ENCODE measurements around the gene SLC16A4.

Gene SLC16A4

DNA sequence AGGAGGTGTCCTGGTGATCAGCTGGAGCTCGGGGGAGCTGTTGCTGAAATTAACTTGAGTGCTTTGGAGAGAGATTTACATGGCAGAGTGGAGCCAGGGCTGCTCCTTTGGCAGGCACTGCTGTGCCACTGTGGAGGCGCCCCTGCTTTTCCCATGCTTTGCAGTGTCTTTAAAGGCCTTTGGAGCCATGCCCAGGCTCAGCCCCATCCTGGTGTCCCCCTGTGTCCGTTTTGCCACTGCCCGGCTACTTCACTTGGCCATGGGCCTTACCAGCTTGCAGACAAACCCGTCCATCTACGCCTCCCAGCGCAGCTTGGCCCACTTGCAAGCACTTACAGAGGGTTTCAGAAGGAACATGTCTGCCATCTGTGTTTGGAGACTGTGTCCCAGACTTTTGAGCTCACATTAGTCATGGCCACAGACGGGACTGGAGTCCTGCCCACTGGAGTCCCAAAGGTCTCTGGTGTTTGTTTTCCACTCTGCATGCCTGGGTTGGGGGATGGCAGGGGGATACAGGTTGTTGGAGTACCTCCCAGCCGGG is 34.9 kb upstream of the SLC16A4 start:
- Histone ChIP-seq H3K27ac (ENCODE audit: low read length) (no peak overlapping the region), H3K9me3 (ENCODE audit: insufficient read depth, low read length, severe bottlenecking) (no peaks in the 10 kb centered on the region), H3K4me3 (ENCODE audit: low read depth in 1 of 2, low read length in 2 of 2) (no peak overlapping the region), H3K9ac (ENCODE audit: low read depth, low read length) (no peak overlapping the region), H3K79me2 (ENCODE audit: insufficient read depth, low read length) (no peaks in the 10 kb centered on the region), H3K36me3 (ENCODE audit: insufficient read depth, low read length) (no peaks in the 10 kb centered on the region), H2AFZ (ENCODE audit: low read depth, low read length) (no peak overlapping the region), H3K4me1 (ENCODE audit: insufficient read depth, low read length) (no peaks in the 10 kb centered on the region), H4K20me1 (ENCODE audit: insufficient read depth, low read length) (no peaks in the 10 kb centered on the region), H3K4me2 (ENCODE audit: insufficient read depth, low read length) (no peak overlapping the region), H3K27me3 (ENCODE audit: insufficient read depth, low read length, poor library complexity) (peaks cover 31% of the 10 kb centered on the region)
- ATAC-seq (ENCODE audit: insufficient read depth, low read depth) (no peak), DNase-seq (no peak)
- TF ChIP-seq CTCF (IDR thresholded peaks at IDR 0.05; ENCODE audit: borderline replicate concordance, extremely low read depth, low read length, poor library complexity, severe bottlenecking) (no peak), EZH2 (IDR thresholded peaks at IDR 0.05; ENCODE audit: borderline replicate concordance, low read depth, low read length, severe bottlenecking) (no peak)

DNA sequence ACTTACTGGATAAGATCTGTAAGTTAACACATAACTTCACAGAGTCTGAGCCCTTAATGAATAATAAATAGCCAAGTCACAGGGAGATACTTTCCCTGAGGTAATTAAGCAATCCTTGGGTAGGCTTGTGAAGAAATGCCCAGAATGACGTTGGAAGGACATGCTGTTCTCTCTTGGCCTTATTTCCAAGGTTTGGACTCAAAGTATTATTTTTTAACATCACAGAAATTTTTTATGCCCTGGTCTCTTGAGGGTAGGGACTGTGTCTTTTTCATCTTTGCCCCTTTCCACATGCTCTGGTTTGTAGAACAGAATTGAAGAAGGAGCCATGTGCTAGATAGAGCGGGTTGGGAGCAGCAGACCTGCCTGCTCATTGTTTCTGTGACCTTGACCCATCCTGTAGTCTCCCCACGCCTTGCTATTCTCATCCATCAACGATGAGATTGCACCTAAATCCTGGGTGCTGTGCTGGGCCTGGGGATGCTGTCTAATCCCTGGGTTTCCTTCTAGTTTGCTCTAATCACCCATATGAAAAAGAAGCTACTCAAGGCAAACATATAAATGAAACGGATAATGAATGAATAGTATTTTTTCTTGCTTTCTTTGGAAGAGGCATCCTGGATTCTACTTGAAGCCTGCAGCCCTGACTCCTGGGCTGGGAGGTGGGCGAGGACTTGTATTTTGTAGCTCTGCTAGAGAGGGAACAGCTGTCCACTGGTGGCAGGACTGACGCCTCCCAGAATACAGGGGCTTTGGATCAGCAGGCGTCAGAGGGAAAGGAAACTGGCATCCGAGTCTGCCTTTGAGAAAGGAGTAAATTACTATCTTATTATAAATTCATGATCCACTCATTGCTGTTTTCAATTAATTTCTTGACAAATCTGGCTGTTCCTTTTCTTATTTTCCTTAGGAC is 34.1 kb upstream of the SLC16A4 start:
- no peaks in the 10 kb centered on the region for H3K9me3 ChIP-seq (ENCODE audit: insufficient read depth, low read length, severe bottlenecking)
- no peak for ATAC-seq (ENCODE audit: insufficient read depth, low read depth)

DNA sequence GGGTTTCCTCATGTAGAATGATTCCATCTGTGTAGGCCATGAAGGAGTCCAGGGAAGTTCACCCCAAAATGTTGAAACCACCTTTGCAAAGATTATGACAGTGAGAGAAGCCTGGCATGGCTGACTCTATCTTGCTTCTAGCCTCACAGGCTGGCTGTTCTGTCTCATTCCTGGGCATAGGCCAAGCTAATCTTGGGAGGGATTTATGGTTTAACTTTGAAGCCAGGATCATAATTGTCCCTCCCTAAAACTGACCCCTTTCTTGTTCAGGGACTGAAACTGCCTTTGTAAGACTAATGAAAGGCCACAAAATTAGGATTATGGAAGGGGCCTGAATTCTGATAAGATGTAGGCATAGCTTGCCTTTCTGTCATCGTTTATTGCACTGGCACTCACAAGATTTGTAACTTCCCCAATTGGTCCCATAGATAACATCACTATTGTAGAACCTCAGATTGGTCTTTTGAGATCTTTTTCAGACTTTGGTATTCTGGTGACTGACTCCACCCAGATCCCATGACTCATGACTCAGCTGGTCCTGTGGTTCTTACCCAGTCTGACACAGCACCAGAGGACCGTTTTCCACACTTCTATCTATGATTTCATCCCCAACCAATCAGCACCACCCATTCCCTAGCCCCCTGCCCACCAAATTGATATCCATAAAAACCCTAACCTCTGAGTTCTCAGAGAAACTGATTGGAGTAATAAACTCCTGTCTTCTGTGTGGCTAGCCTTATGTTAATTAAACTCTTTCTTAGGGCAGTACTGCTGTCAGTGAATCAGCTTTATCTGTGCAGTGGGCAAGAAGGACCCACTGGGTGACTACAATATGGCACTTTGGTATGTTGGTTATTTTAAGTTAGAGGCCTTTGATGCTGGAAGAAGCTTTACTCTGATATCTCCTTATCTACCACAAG is 30.3 kb upstream of the SLC16A4 start:
- no peak overlapping the region for H3K9ac ChIP-seq (ENCODE audit: low read depth, low read length)
- no peaks in the 10 kb centered on the region for H3K9me3 ChIP-seq (ENCODE audit: insufficient read depth, low read length, severe bottlenecking)
- no peaks in the 10 kb centered on the region for H3K36me3 ChIP-seq (ENCODE audit: insufficient read depth, low read length)
- no peak overlapping the region for H3K4me3 ChIP-seq (ENCODE audit: low read depth in 1 of 2, low read length in 2 of 2)
- no peak for TF ChIP-seq EZH2 (IDR thresholded peaks at IDR 0.05; ENCODE audit: borderline replicate concordance, low read depth, low read length, severe bottlenecking)
- no peak for TF ChIP-seq CTCF (IDR thresholded peaks at IDR 0.05; ENCODE audit: borderline replicate concordance, extremely low read depth, low read length, poor library complexity, severe bottlenecking)
- DNase-seq = no peak
- no peaks in the 10 kb centered on the region for H3K79me2 ChIP-seq (ENCODE audit: insufficient read depth, low read length)
- no peak for ATAC-seq (ENCODE audit: insufficient read depth, low read depth)
- H4K20me1 ChIP-seq (ENCODE audit: insufficient read depth, low read length) = no peaks in the 10 kb centered on the region
- peaks cover 11% of the 10 kb centered on the region for H3K27me3 ChIP-seq (ENCODE audit: insufficient read depth, low read length, poor library complexity)
- H3K4me2 ChIP-seq (ENCODE audit: insufficient read depth, low read length) = no peak overlapping the region
- no peaks in the 10 kb centered on the region for H3K4me1 ChIP-seq (ENCODE audit: insufficient read depth, low read length)
- no peak overlapping the region for H2AFZ ChIP-seq (ENCODE audit: low read depth, low read length)
- no peak overlapping the region for H3K27ac ChIP-seq (ENCODE audit: low read length)

More for the DNA sequence above, 34.1 kb upstream of the SLC16A4 start:
- Histone ChIP-seq H3K4me1 (ENCODE audit: insufficient read depth, low read length) (no peaks in the 10 kb centered on the region), H3K36me3 (ENCODE audit: insufficient read depth, low read length) (no peaks in the 10 kb centered on the region), H4K20me1 (ENCODE audit: insufficient read depth, low read length) (no peaks in the 10 kb centered on the region), H3K27ac (ENCODE audit: low read length) (no peak overlapping the region), H3K4me2 (ENCODE audit: insufficient read depth, low read length) (no peak overlapping the region), H2AFZ (ENCODE audit: low read depth, low read length) (no peak overlapping the region), H3K27me3 (ENCODE audit: insufficient read depth, low read length, poor library complexity) (peaks cover 28% of the 10 kb centered on the region), H3K9ac (ENCODE audit: low read depth, low read length) (no peak overlapping the region), H3K4me3 (ENCODE audit: low read depth in 1 of 2, low read length in 2 of 2) (no peak overlapping the region), H3K79me2 (ENCODE audit: insufficient read depth, low read length) (no peaks in the 10 kb centered on the region)
- DNase-seq = no peak
- TF ChIP-seq CTCF (IDR thresholded peaks at IDR 0.05; ENCODE audit: borderline replicate concordance, extremely low read depth, low read length, poor library complexity, severe bottlenecking) = no peak
- no peak for TF ChIP-seq EZH2 (IDR thresholded peaks at IDR 0.05; ENCODE audit: borderline replicate concordance, low read depth, low read length, severe bottlenecking)
